ENCODE measurements around the gene VASN.

DNA sequence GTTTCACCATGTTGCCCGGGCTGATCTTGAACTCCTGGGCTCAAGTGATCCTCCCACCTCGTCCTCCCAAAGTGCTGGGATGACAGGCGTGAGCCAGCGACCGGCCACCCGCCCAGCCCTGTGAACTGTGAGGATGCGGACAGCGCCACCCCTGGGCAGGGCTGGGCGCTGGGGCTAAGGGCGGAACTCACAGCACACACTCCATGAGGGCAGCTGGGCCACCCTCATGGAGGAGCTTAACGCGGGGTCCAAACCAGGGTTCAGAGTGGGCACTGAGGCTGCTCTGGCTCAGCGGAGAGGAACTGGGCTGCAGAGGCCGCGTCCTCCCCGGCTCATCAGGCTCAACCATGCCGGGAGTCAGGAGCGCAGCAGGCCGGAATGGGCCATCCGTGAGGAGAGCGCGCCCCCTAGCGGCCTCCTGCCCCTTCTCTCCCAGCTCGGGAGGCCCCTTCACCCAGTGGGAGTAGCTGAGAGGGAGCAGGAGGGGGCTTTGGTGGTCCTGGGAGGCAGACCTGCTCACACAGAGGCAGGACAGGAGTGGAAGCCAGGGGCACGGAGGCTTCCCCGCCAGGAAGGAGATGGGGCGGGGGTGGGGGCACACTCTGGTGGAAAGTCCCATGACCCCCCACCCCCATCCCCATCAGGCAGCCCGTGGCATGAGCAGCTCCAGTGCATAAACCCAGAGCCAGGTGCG lies 30.9 kb downstream of the VASN start:
- TF ChIP-seq FOXM1 (IDR thresholded peaks at IDR 0.05; ENCODE audit: borderline replicate concordance): no peak
- no peak for TF ChIP-seq PKNOX1 (IDR thresholded peaks at IDR 0.05)
- no peak for TF ChIP-seq SP1 (IDR thresholded peaks at IDR 0.05)
- TF ChIP-seq LEF1 (IDR thresholded peaks at IDR 0.05; ENCODE audit: borderline replicate concordance): no peak
- no peak for TF ChIP-seq ARNT (IDR thresholded peaks at IDR 0.05)
- TF ChIP-seq FOXA1 (IDR thresholded peaks at IDR 0.05): no peak
- TF ChIP-seq ELF4 (IDR thresholded peaks at IDR 0.05): no peak
- TF ChIP-seq L3MBTL2 (conservative IDR thresholded peaks at IDR 0.05): no peak
- no peak for TF ChIP-seq TARDBP (IDR thresholded peaks at IDR 0.05)
- TF ChIP-seq ZNF384 (IDR thresholded peaks at IDR 0.05): no peak
- no peak for TF ChIP-seq CTBP1 (IDR thresholded peaks at IDR 0.05; ENCODE audit: borderline replicate concordance)
